H9 (cell line): ENCODE data around the gene LRP2BP. TPM values are rescaled to one million over a fixed set of nuclear protein-coding genes. Genes with fewer than 3 reads are reported as not detected.

ENCODE experiments used
- DNase-seq: peaks from one replicate; pipeline ENCODE4 v3.0.0-alpha.2; 2017
- H2AFZ ChIP-seq: one replicate; pipeline ENCODE4 v1.6.1; 2013; ENCODE audit warnings: mild to moderate bottlenecking, low read length, control low read depth, moderate library complexity
- H2AK5ac ChIP-seq: 2 replicates; pipeline ENCODE4 v1.6.1; 2013; ENCODE audit warnings: low read length, control low read depth, mixed read lengths; ENCODE audit not compliant: insufficient read length
- H2BK120ac ChIP-seq: one replicate; pipeline ENCODE4 v1.6.1; 2013; ENCODE audit warnings: low read depth, mild to moderate bottlenecking, low read length, control low read depth, inconsistent platforms; ENCODE audit not compliant: poor library complexity, severe bottlenecking
- H2BK12ac ChIP-seq: 2 replicates; pipeline ENCODE4 v1.6.1; 2013; ENCODE audit warnings: low read length, control low read depth, mixed read lengths, low read depth; ENCODE audit not compliant: insufficient read length
- H2BK15ac ChIP-seq: 2 replicates; pipeline ENCODE4 v1.6.1; 2013; ENCODE audit warnings: low read depth, low read length, control low read depth
- H2BK20ac ChIP-seq: one replicate; pipeline ENCODE4 v1.6.1; 2013; ENCODE audit warnings: low read depth, mild to moderate bottlenecking, low read length, control low read depth, inconsistent platforms; ENCODE audit not compliant: poor library complexity, severe bottlenecking
- H2BK5ac ChIP-seq: 2 replicates; pipeline ENCODE4 v1.6.1; 2013; ENCODE audit warnings: low read length, control low read depth, mixed read lengths; ENCODE audit not compliant: insufficient read length
- H3K14ac ChIP-seq: 2 replicates; pipeline ENCODE4 v1.6.1; 2013; ENCODE audit warnings: low read length, control low read depth; ENCODE audit not compliant: insufficient read depth
- H3K18ac ChIP-seq: 2 replicates; pipeline ENCODE4 v1.6.1; 2013; ENCODE audit warnings: low read depth, mild to moderate bottlenecking, mixed read lengths, low read length, control low read depth; ENCODE audit not compliant: insufficient read length
- H3K23ac ChIP-seq: 2 replicates; pipeline ENCODE4 v1.6.1; 2013; ENCODE audit warnings: low read length, control low read depth, mixed read lengths, low read depth; ENCODE audit not compliant: insufficient read length
- H3K23me2 ChIP-seq: 2 replicates; pipeline ENCODE4 v1.6.1; 2013; ENCODE audit warnings: low read depth, mild to moderate bottlenecking, mixed read lengths, low read length, control low read depth; ENCODE audit not compliant: insufficient read length, poor library complexity, severe bottlenecking
- H3K27ac ChIP-seq: 2 replicates; pipeline ENCODE4 v1.5.1; 2013; ENCODE audit warnings: low read length, control low read depth, mixed read lengths, low read depth; ENCODE audit not compliant: insufficient read length
- H3K27me3 ChIP-seq: 2 replicates; pipeline ENCODE4 v1.6.1; 2013; ENCODE audit warnings: low read length, control low read depth, inconsistent platforms; ENCODE audit not compliant: insufficient read depth
- H3K4ac ChIP-seq: 2 replicates; pipeline ENCODE4 v1.6.1; 2013; ENCODE audit warnings: low read depth, mild to moderate bottlenecking, control low read depth, inconsistent platforms, low read length, moderate library complexity
- H3K4me1 ChIP-seq: 2 replicates; pipeline ENCODE4 v1.6.1; 2013; ENCODE audit warnings: low read length, control low read depth, inconsistent platforms; ENCODE audit not compliant: insufficient read depth
- H3K4me2 ChIP-seq: 2 replicates; pipeline ENCODE4 v1.6.1; 2013; ENCODE audit warnings: low read length, control low read depth, mixed read lengths; ENCODE audit not compliant: insufficient read length, insufficient read depth
- H3K56ac ChIP-seq: 2 replicates; pipeline ENCODE4 v1.6.1; 2013; ENCODE audit warnings: low read depth, mild to moderate bottlenecking, mixed read lengths, low read length, control low read depth; ENCODE audit not compliant: insufficient read length
- H3K79me1 ChIP-seq: 2 replicates; pipeline ENCODE4 v1.6.1; 2013; ENCODE audit warnings: low read depth, mild to moderate bottlenecking, moderate library complexity, low read length, control low read depth, inconsistent platforms; ENCODE audit not compliant: insufficient read depth, poor library complexity, severe bottlenecking
- H3K79me2 ChIP-seq: 2 replicates; pipeline ENCODE4 v1.6.1; 2013; ENCODE audit warnings: low read length, control low read depth, inconsistent platforms; ENCODE audit not compliant: insufficient read depth
- H3K9ac ChIP-seq: 2 replicates; pipeline ENCODE4 v1.6.1; 2013; ENCODE audit warnings: low read length, control low read depth, mixed read lengths; ENCODE audit not compliant: insufficient read length; ENCODE audit errors: extremely low read depth
- H3K9me3 ChIP-seq: one replicate; pipeline ENCODE4 v1.6.1; 2013; ENCODE audit warnings: low read depth, low read length, inconsistent platforms; ENCODE audit not compliant: control insufficient read depth
- H3T11ph ChIP-seq: one replicate; pipeline ENCODE4 v1.6.1; 2013; ENCODE audit warnings: mild to moderate bottlenecking, low read length, control low read depth, inconsistent platforms
- H4K20me1 ChIP-seq: one replicate; pipeline ENCODE4 v1.6.1; 2013; ENCODE audit not compliant: control insufficient read depth, insufficient read length, insufficient read depth
- H4K5ac ChIP-seq: 2 replicates; pipeline ENCODE4 v1.6.1; 2013; ENCODE audit warnings: low read depth, mild to moderate bottlenecking, mixed read lengths, low read length, control low read depth; ENCODE audit not compliant: insufficient read length
- H4K8ac ChIP-seq: replicated peaks from 2 replicates; pipeline ENCODE4 v1.6.1; 2013; ENCODE audit warnings: low read length, control low read depth, mixed read lengths, low read depth; ENCODE audit not compliant: insufficient read length
- H4K91ac ChIP-seq: 2 replicates; pipeline ENCODE4 v1.6.1; 2013; ENCODE audit warnings: low read depth, mild to moderate bottlenecking, moderate library complexity, mixed read lengths, low read length, control low read depth; ENCODE audit not compliant: insufficient read length
- H3K27ac Mint-ChIP-seq, 3 experiments: 2 replicates in 2 of 3; 3 replicates in 1 of 3; pipeline ENCODE4 v1.8.0; 2020 to 2021; ENCODE audit warnings: mixed read lengths in 3 of 3, mild to moderate bottlenecking in 1 of 3, moderate library complexity in 1 of 3
- H3K27me3 Mint-ChIP-seq: 2 replicates; pipeline ENCODE4 v1.8.0; 2021; ENCODE audit warnings: low read depth, mild to moderate bottlenecking, moderate library complexity, mixed read lengths
- H3K36me3 Mint-ChIP-seq, 3 experiments: 2 replicates in 2 of 3; 3 replicates in 1 of 3; pipeline ENCODE4 v1.8.0; 2020 to 2021; ENCODE audit warnings: low read depth in 3 of 3, mixed read lengths in 3 of 3; ENCODE audit not compliant: insufficient read depth in 1 of 3
- H3K4me1 Mint-ChIP-seq, 2 experiments: 2 replicates each; pipeline ENCODE4 v1.8.0; 2020; ENCODE audit warnings: mixed read lengths in 2 of 2
- H3K4me3 Mint-ChIP-seq, 2 experiments: 2 replicates in 1 of 2; 3 replicates in 1 of 2; pipeline ENCODE4 v1.8.0; 2020 to 2021; ENCODE audit warnings: mild to moderate bottlenecking in 2 of 2, mixed read lengths in 2 of 2, moderate library complexity in 1 of 2
- H3K9me3 Mint-ChIP-seq, 2 experiments: 2 replicates in 1 of 2; 3 replicates in 1 of 2; pipeline ENCODE4 v1.8.0; 2020; ENCODE audit warnings: mild to moderate bottlenecking in 2 of 2, mixed read lengths in 2 of 2, moderate library complexity in 1 of 2
- CTCF ChIP-seq: fragments of 200-600 bp; sonication (generic); conservative IDR thresholded peaks from 3 replicates; pipeline ENCODE4 v1.8.0; 2021; ENCODE audit warnings: antibody characterized with exemption, mild to moderate bottlenecking
- whole genome bisulfite sequencing: extraction: QIAGEN DNeasy Blood & Tissue Kit; methylation state at CpG from one replicate; pipeline ENCODE4 v1.1.7; 2013; ENCODE audit warnings: missing lambda C conversion rate, low lambda C conversion rate, mixed read lengths; ENCODE audit not compliant: insufficient read length; ENCODE audit errors: extremely low coverage; 5-methylcytosine and 5-hydroxymethylcytosine counted together
- total RNA-seq: library from RNA; stranded (reverse); gene quantifications from 2 replicates; pipeline ENCODE4 v1.2.1, GENCODE V29; 2021

Gene LRP2BP
- total RNA-seq, 1 experiment from 2014 or later: 0.46 TPM

GRCh38 chr4:185404031-185404430 is 8.3 kb upstream of the LRP2BP start:
- WGBS: no CpG with 5 or more reads among the region's 4 CpGs
- Histone ChIP-seq H3K27me3 (no peaks in the 10 kb centered on the region), H3T11ph (no peak overlapping the region), H2AFZ (no peak overlapping the region), H3K18ac (no peak overlapping the region), H3K23ac (no peak overlapping the region), H3K9ac (no peak overlapping the region), H2BK15ac (no peak overlapping the region), H3K79me1 (no peaks in the 10 kb centered on the region), H3K23me2 (no peaks in the 10 kb centered on the region), H3K27ac (no peak overlapping the region), H3K4me1 (no peaks in the 10 kb centered on the region), H2BK5ac (no peak overlapping the region), H3K4me2 (no peak overlapping the region), H2BK12ac (no peak overlapping the region), H4K20me1 (no peaks in the 10 kb centered on the region), H3K14ac (no peak overlapping the region), H3K4ac (no peak overlapping the region), H2AK5ac (no peak overlapping the region), H2BK20ac (no peak overlapping the region), H3K56ac (no peak overlapping the region), H4K91ac (no peak overlapping the region), H4K5ac (no peak overlapping the region), H3K9me3 (no peaks in the 10 kb centered on the region), H4K8ac (no peak overlapping the region), H2BK120ac (no peak overlapping the region), H3K79me2 (no peaks in the 10 kb centered on the region)
- Mint-ChIP-seq H3K27me3 (no peaks in the 10 kb centered on the region), H3K4me1 (peaks cover 0 to 2% of the 10 kb centered on the region in 2 experiments; a peak in 1 of 4 replicates), H3K4me3 (no peak overlapping the region), H3K36me3 (peaks cover 3 to 72% (median 66%) of the 10 kb centered on the region in 3 experiments; a peak in 6 of 7 replicates), H3K27ac (no peak overlapping the region; a peak in 1 of 7 replicates), H3K9me3 (no peaks in the 10 kb centered on the region)
- TF ChIP-seq CTCF: no peak
- no peak for DNase-seq
